K562 (cell line): ENCODE results near the gene SLC39A3. TPM values are rescaled to one million over a fixed set of nuclear protein-coding genes. Genes with fewer than 3 reads are reported as not detected.

Source experiments
- ATAC-seq: fragments of 200-7000 bp; cut with Tn5 transposase; 3 replicates; pipeline ENCODE4 v1.9.1; 2020; ENCODE audit warnings: moderate library complexity
- BruUV-seq: library from RNA; stranded (reverse); fragments of 400-500 nt; replicated peaks from 2 replicates; lab custom pipeline; 2021; lab: Mats Ljungman, UMichigan
- CTCF ChIA-PET: fragments of 300-600 bp; formaldehyde crosslinking; extraction: SDS; loops from one replicate; lab custom pipeline; 2021; ENCODE audit warnings: low intra/inter-chr PET ratio; lab: Yijun Ruan, JAX
- POLR2A ChIA-PET: fragments of 300-600, 350-650 bp; sonication (Branson Sonifier 250); formaldehyde crosslinking; extraction: SDS; loops from one replicate; lab custom pipeline; 2021; ENCODE audit warnings: antibody characterized with exemption, inconsistent platforms; lab: Yijun Ruan, JAX
- DNase-seq, 4 experiments: peaks; one replicate each; pipeline versions ENCODE4 v3.0.0 to v3.0.0-alpha.2; 2011 to 2018; ENCODE audit warnings: low spot score in 3 of 4, mixed read lengths in 3 of 4; ENCODE audit errors: extremely low read depth in 1 of 4
- FAIRE-seq: peaks from 2 replicates; lab custom pipeline; 2011; peaks lifted over from hg19 to GRCh38; lab: Jason Lieb, UNC
- H2AFZ ChIP-seq: 2 replicates; pipeline ENCODE4 v1.6.0; 2011; ENCODE audit warnings: low read depth, low read length, control low read depth, inconsistent platforms
- H3K27ac ChIP-seq: fragments of 200-600 bp; 3 replicates; pipeline ENCODE4 v1.8.0; 2011; ENCODE audit warnings: low read depth, mild to moderate bottlenecking, control low read depth, inconsistent platforms, low read length, moderate library complexity, mixed read lengths; ENCODE audit errors: extremely low read depth
- H3K27me3 ChIP-seq, 2 experiments: fragments of 300-600 bp in 1 of 2; 2 replicates in 1 of 2; 3 replicates in 1 of 2; pipeline versions ENCODE4 v1.6.0 to v1.8.0; 2011; ENCODE audit warnings: inconsistent platforms in 2 of 2, low read length in 2 of 2, mild to moderate bottlenecking in 1 of 2, mixed read lengths in 1 of 2, moderate library complexity in 1 of 2; ENCODE audit not compliant: control insufficient read depth in 2 of 2, insufficient read depth in 2 of 2
- H3K36me3 ChIP-seq: fragments of 300-600 bp; 3 replicates; pipeline ENCODE4 v1.8.0; 2011; ENCODE audit warnings: mild to moderate bottlenecking, low read length, inconsistent platforms; ENCODE audit not compliant: control insufficient read depth, insufficient read depth
- H3K4me1 ChIP-seq, 2 experiments: fragments of 200-600 bp in 1 of 2; replicated peaks in 1 of 2; 2 replicates in 1 of 2; 3 replicates in 1 of 2; pipeline versions ENCODE4 v1.5.1 to v1.8.0; 2011; ENCODE audit warnings: inconsistent platforms in 2 of 2, low read length in 2 of 2, mild to moderate bottlenecking in 1 of 2, mixed read lengths in 1 of 2, moderate library complexity in 1 of 2; ENCODE audit not compliant: control insufficient read depth in 2 of 2, insufficient read depth in 2 of 2
- H3K4me2 ChIP-seq: 2 replicates; pipeline ENCODE4 v1.6.1; 2011; ENCODE audit warnings: low read length, control low read depth, inconsistent platforms, mixed read lengths; ENCODE audit not compliant: insufficient read depth
- H3K4me3 ChIP-seq: fragments of 200-600 bp; sonication (generic), shearing (Covaris generic); 2 replicates; pipeline ENCODE4 v1.5.1; 2016; ENCODE audit warnings: control low read depth, inconsistent platforms
- H3K79me2 ChIP-seq: fragments of 200-600 bp; 3 replicates; pipeline ENCODE4 v1.8.0; 2011; ENCODE audit warnings: low read length, inconsistent platforms; ENCODE audit not compliant: control insufficient read depth, insufficient read depth
- H3K9ac ChIP-seq, 2 experiments: 2 replicates each; pipeline versions ENCODE4 v1.6.0 to v1.6.1; 2011; ENCODE audit warnings: low read depth in 2 of 2, low read length in 2 of 2, control low read depth in 1 of 2, inconsistent platforms in 1 of 2, mild to moderate bottlenecking in 1 of 2, mixed read lengths in 1 of 2; ENCODE audit not compliant: insufficient read depth in 1 of 2
- H3K9me1 ChIP-seq: one replicate; pipeline ENCODE4 v1.6.0; 2011; ENCODE audit warnings: inconsistent platforms, mild to moderate bottlenecking, low read length, moderate library complexity; ENCODE audit not compliant: control insufficient read depth, insufficient read depth
- H3K9me3 ChIP-seq: replicated peaks from 2 replicates; pipeline ENCODE4 v1.5.1; 2011; ENCODE audit warnings: low read depth, low read length, inconsistent platforms; ENCODE audit not compliant: control insufficient read depth, insufficient read depth
- H4K20me1 ChIP-seq: replicated peaks from 2 replicates; pipeline ENCODE4 v1.6.1; 2011; ENCODE audit warnings: low read length, inconsistent platforms, mixed read lengths; ENCODE audit not compliant: control insufficient read depth, insufficient read depth
- NONO ChIP-seq, 2 experiments: fragments of 200-400 bp in 1 of 2; fragments of 450-650 bp in 1 of 2; formaldehyde crosslinking in 1 of 2; IDR thresholded peaks; 2 replicates each; pipeline ENCODE4 v1.6.1; 2017; ENCODE audit warnings: low read depth in 2 of 2, mild to moderate bottlenecking in 2 of 2, moderate library complexity in 2 of 2, low read length in 1 of 2
- PHF8 ChIP-seq: fragments of 200-600 bp; sonication (generic); IDR thresholded peaks from 2 replicates; pipeline ENCODE4 v1.6.1; 2012; ENCODE audit warnings: mixed run types, mild to moderate bottlenecking, inconsistent platforms, low read length, moderate library complexity, borderline replicate concordance
- ZBTB7A ChIP-seq: IDR thresholded peaks from 2 replicates; pipeline ENCODE4 v1.6.1; 2011; ENCODE audit warnings: low read depth, mild to moderate bottlenecking, low read length, moderate library complexity, borderline replicate concordance; ENCODE audit not compliant: control insufficient read depth
- ZFX ChIP-seq: sonication (generic); formaldehyde crosslinking; IDR thresholded peaks from 2 replicates; pipeline ENCODE4 v1.8.0; 2022; ENCODE audit warnings: mild to moderate bottlenecking, missing genetic modification reagents, moderate library complexity
- WGBS: fragments of 100-300 bp; shearing (Covaris generic); methylation state at CpG from one replicate; pipeline ENCODE4 v1.1.6; 2016; ENCODE audit warnings: low coverage, mixed read lengths; ENCODE audit not compliant: insufficient coverage; ENCODE audit errors: missing lambda C conversion rate; 5-methylcytosine and 5-hydroxymethylcytosine counted together
- in situ Hi-C: fragments of 300-500 bp; cut with MboI; formaldehyde crosslinking; loops from 4 replicates; pipeline ENCODE4 v1.15.0; 2018; ENCODE audit warnings: inconsistent platforms, mixed read lengths
- intact Hi-C: fragments of 100-400 bp; cut with micrococcal nuclease; formaldehyde crosslinking; loops from 2 replicates; pipeline ENCODE4 v1.14.2; 2022
- polyA plus RNA-seq, 8 experiments: library from polyadenylated mRNA; depleted of rRNA in 4 of 8; stranded (reverse) in 5 of 8; unstranded in 3 of 8; fragments of >200 nt; fragmentation: Nextera tagmentation in 2 of 8; fragmentation: Illumina TruSeq in 1 of 8; extraction: Ambion mirVana in 2 of 8; extraction: Trizol in 1 of 8; gene quantifications; 2 replicates each; pipeline versions ENCODE4 v1.2.1 to v1.2.3, GENCODE V29; 2011 to 2014; ENCODE audit warnings: inconsistent platforms in 1 of 8, missing spikeins in 1 of 8
- total RNA-seq, 7 experiments: library from RNA; depleted of rRNA in 6 of 7; stranded (reverse); fragments of >200 nt in 6 of 7; fragmentation: Illumina TruSeq in 2 of 7; extraction: Trizol in 2 of 7; gene quantifications; 2 replicates each; pipeline versions ENCODE4 v1.2.1 to v1.2.3, GENCODE V29; 2011 to 2021; ENCODE audit warnings: low replicate concordance in 1 of 7
- TF ChIP-seq, protein P1 (sequence below), 2 experiments: fragments of 450-650 bp; formaldehyde crosslinking in 1 of 2; IDR thresholded peaks; 2 replicates each; pipeline versions ENCODE4 v1.4.0 to v1.6.1; 2014 to 2020; ENCODE audit warnings: mild to moderate bottlenecking in 2 of 2, borderline replicate concordance in 1 of 2, low read depth in 1 of 2

SLC39A3 gene
- total and polyA plus RNA-seq, 9 of the 15 experiments (the other 6 are each of a cell fraction or from before 2014, with no cell fraction given) = 2.3 to 215 (median 127) TPM

DNA sequence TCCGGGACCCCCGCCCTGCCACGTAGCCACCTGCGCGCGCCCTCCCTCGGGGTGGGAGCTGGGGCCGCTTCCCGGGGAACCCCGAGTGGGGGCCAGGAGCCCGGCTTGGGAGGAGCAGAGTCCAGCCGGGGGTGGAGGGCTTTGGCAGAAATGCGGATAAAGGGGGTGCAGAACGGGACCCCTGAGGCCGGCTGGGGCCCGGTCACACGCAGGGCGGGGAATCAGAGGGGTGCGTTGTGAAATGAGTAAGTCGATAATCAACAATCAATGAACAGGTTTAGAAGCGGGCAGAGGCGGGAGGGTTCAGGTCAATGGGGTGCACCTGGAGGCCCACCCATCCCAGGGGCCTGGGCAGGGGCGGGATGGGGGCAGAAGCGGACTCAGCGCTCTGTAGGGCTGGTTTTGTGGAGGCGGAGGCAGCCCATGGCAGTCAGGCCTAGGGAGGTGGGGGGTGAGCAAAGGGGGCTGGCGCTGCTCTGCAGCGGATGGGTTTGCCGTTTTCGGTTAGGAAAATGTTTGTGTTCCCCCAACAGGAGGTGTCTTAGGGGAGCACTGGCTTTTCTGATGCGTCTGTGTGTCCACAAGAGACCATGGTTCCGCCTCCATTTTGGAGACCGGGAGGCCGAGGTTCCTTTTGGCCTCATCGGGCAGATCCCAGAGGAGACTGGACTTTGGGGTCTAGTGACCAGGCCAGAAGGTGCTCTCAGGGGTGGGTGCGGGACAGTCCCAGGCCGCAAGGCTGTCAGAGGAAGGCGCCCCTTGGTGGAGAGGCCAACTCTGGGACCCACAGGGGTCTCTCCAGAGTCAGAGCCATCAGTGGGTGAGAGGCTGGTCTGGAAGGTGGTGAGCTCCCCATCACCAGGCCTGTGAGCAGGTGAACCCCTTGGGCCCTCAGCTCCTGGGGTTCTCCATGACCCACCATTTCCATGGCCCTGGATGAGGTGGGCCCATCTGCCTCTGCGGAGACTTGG is 18.0 kb downstream of the SLC39A3 start (continued):
- peak; percentile 28 for TF ChIP-seq ZFX (CRISPR knock-in tag)

DNA sequence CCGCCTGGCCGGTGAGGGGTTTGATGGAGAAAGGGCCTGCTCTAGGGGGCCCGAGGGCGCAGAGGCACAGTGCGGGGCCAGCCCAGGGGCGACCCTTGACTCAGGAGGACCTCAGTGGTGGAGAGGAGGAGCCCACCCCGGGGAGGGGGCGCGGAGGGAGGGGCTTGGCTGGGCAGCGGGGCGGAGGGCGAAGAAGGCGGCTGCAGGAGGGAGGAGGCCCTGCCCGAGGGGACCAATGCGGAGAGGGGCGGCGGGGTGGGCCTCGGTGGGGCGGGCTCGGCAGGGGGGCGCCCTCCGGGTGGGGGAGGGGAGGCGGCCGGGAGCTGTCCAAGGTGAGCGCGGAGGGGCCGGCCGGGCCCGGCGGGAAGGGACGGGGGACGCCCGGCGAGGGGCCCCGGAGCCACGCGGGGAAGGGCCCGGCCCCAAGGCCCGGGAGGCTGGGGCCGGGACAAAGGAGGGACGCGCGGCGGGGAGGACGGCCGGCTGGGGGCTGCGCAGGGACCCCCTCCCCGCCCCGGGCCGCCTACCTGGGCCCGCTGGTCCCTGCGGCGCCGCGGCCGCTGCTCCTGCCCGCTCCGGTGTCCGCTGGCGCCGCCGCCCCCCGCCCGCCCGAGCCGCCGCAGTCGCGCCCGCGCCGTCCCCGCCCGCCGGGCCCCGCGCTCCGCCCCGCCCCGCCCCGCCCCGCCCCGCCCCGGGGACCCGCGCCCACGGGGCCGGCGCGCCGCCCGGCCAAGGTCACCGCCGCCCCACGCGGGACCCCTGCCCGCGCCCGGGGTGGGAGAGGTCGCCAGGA is 18.8 kb downstream of the SLC39A3 start, which contains the start of gene DIRAS1:
Gene DIRAS1, minus strand, starts transcription at position 596 of the 793 bp plus-strand sequence. CDS start 3,566 bp downstream, outside the sequence.
- ATAC-seq (peak; percentile 31), FAIRE-seq (no peak), DNase-seq (peak in 3 of 4 experiments; percentile 73 to 89 (median 88))
- CTCF ChIA-PET = no interaction called here
- intact Hi-C loops (no loop called here), in situ Hi-C loops (no loop called here)
- peak within 1 kb of the TSS; percentile 63 for H2AFZ ChIP-seq
- H3K27ac ChIP-seq = peak within 1 kb of the TSS; percentile 64; the same call in 1 of the 3 replicates
- H4K20me1 ChIP-seq = no peaks in the 10 kb centered on the region
- H3K79me2 ChIP-seq = no peaks in the 10 kb centered on the region
- POLR2A ChIA-PET = no interaction called here
- peak within 1 kb of the TSS; percentile 51 to 90; a peak in 3 of 4 replicates for H3K9ac ChIP-seq
- H3K9me1 ChIP-seq = no peaks in the 10 kb centered on the region
- no TSS peak for BruUV-seq
- peaks cover 17 to 56% of the 10 kb centered on the region in 2 experiments for H3K4me1 ChIP-seq
- 0 out of 2 replicates have a peak, but pooled peaks cover under 1% of the 10 kb centered on the region for H3K9me3 ChIP-seq
- H3K36me3 ChIP-seq = no peaks in the 10 kb centered on the region
- peak within 1 kb of the TSS; percentile 46 for H3K4me3 ChIP-seq
- H3K27me3 ChIP-seq = no peaks in the 10 kb centered on the region
- WGBS = 0% methylated on average over 4 of the region's 100 CpGs
- H3K4me2 ChIP-seq = peak within 1 kb of the TSS; percentile 55
- TF ChIP-seq, protein P1, sequence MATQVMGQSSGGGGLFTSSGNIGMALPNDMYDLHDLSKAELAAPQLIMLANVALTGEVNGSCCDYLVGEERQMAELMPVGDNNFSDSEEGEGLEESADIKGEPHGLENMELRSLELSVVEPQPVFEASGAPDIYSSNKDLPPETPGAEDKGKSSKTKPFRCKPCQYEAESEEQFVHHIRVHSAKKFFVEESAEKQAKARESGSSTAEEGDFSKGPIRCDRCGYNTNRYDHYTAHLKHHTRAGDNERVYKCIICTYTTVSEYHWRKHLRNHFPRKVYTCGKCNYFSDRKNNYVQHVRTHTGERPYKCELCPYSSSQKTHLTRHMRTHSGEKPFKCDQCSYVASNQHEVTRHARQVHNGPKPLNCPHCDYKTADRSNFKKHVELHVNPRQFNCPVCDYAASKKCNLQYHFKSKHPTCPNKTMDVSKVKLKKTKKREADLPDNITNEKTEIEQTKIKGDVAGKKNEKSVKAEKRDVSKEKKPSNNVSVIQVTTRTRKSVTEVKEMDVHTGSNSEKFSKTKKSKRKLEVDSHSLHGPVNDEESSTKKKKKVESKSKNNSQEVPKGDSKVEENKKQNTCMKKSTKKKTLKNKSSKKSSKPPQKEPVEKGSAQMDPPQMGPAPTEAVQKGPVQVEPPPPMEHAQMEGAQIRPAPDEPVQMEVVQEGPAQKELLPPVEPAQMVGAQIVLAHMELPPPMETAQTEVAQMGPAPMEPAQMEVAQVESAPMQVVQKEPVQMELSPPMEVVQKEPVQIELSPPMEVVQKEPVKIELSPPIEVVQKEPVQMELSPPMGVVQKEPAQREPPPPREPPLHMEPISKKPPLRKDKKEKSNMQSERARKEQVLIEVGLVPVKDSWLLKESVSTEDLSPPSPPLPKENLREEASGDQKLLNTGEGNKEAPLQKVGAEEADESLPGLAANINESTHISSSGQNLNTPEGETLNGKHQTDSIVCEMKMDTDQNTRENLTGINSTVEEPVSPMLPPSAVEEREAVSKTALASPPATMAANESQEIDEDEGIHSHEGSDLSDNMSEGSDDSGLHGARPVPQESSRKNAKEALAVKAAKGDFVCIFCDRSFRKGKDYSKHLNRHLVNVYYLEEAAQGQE (IDR thresholded peaks at IDR 0.05; ENCODE audit: borderline replicate concordance) = peak; percentile 76
- TF ChIP-seq, protein P1 (CRISPR knock-in tag; IDR thresholded peaks at IDR 0.05; ENCODE audit: low read depth) = peak; percentile 58; the same call in 1 of the 2 replicates
- TF ChIP-seq NONO (IDR thresholded peaks at IDR 0.05; ENCODE audit: low read depth in 2 of 2, low read length in 1 of 2) (0 out of 4 replicates have a peak, but pooled peaks of 1 of the 2 experiments have one; percentile 21), ZBTB7A (peak; percentile 29; the same call in 1 of the 2 replicates), PHF8 (peak; percentile 49; the same call in 1 of the 2 replicates)
